Heart left ventricle (tissue), 16 donors: ENCODE results near the gene CORO1C. TPM values are rescaled to one million over a fixed set of nuclear protein-coding genes. Genes with fewer than 3 reads are reported as not detected.

ENCODE experiments used
- ATAC-seq, 4 donors: fragments of 200-7000 bp; cut with Tn5 transposase; one replicate each; pipeline ENCODE4 v1.9.1; 2020 to 2022; ENCODE audit warnings: moderate library complexity in 4 of 4, mild to moderate bottlenecking in 3 of 4, moderate number of reproducible peaks in 1 of 4
- DNase-seq, 5 donors: peaks; one replicate each; pipeline ENCODE4 v3.0.0-alpha.2; 2020
- H3K27ac ChIP-seq, 12 donors: fragments of 200-600 bp; sonication (generic) in 4 of 12; one replicate each; pipeline versions ENCODE4 v1.5.0 to v1.8.0; 2016 to 2022; ENCODE audit warnings: mild to moderate bottlenecking in 2 of 12
- H3K27me3 ChIP-seq, 9 donors: fragments of 200-600 bp; sonication (generic) in 2 of 9; one replicate each; pipeline versions ENCODE4 v1.5.1 to v1.8.0; 2016 to 2022; ENCODE audit warnings: mild to moderate bottlenecking in 3 of 9
- H3K36me3 ChIP-seq, 9 donors: fragments of 200-600 bp; sonication (generic) in 2 of 9; one replicate each; pipeline versions ENCODE4 v1.5.0 to v1.8.0; 2018 to 2022; ENCODE audit warnings: mild to moderate bottlenecking in 2 of 9
- H3K4me1 ChIP-seq, 12 donors: fragments of 200-600 bp; sonication (generic) in 4 of 12; one replicate each; pipeline versions ENCODE4 v1.5.0 to v1.8.0; 2016 to 2022; ENCODE audit warnings: mild to moderate bottlenecking in 3 of 12
- H3K4me3 ChIP-seq, 12 donors: fragments of 200-600 bp; sonication (generic) in 4 of 12; one replicate each; pipeline versions ENCODE4 v1.5.0 to v1.8.0; 2017 to 2022; ENCODE audit warnings: mild to moderate bottlenecking in 9 of 12, moderate library complexity in 4 of 12
- H3K9me3 ChIP-seq, 12 donors: fragments of 200-600 bp; sonication (generic) in 4 of 12; one replicate each; pipeline versions ENCODE4 v1.5.0 to v1.8.0; 2016 to 2022; ENCODE audit warnings: mild to moderate bottlenecking in 1 of 12
- CTCF ChIP-seq, 12 donors: fragments of 200-600 bp; sonication (generic) in 4 of 12; IDR thresholded peaks; one replicate each; pipeline versions ENCODE4 v1.5.0 to v1.8.0; 2018 to 2022; ENCODE audit warnings: antibody characterized with exemption in 12 of 12, mild to moderate bottlenecking in 5 of 12
- POLR2A ChIP-seq, 2 donors: fragments of 450-650 bp; IDR thresholded peaks; one replicate each; pipeline ENCODE4 v1.6.1; 2017; ENCODE audit warnings: antibody characterized with exemption in 2 of 2, mild to moderate bottlenecking in 2 of 2, moderate library complexity in 2 of 2
- WGBS, 4 donors: extraction: QIAGEN DNeasy Blood & Tissue Kit in 2 of 4; methylation state at CpG; one replicate each; pipeline versions ENCODE4 v1.1.5 to v1.1.7; 2013 to 2018; 5-methylcytosine and 5-hydroxymethylcytosine counted together
- intact Hi-C, 10 donors: fragments of 100-400 bp; cut with DNase I; formaldehyde crosslinking; loops; one replicate each; pipeline versions ENCODE4 v1.11.1 to v1.14.2; 2022
- polyA plus RNA-seq, 2 donors: library from polyadenylated mRNA; stranded (reverse); fragments of 200-250 nt; gene quantifications; one replicate each; pipeline ENCODE4 v1.2.3, GENCODE V29; 2013
- total RNA-seq, 9 donors: library from RNA; depleted of rRNA in 2 of 9; stranded (reverse); fragments of >200 nt in 2 of 9; fragmentation: NEBNext Ultra II Directional in 3 of 9; extraction: Animal tissue kit (Norgen Biotek cat#: 25700) in 3 of 9; gene quantifications; one replicate each; pipeline versions ENCODE4 v1.1.0 to v1.2.4, GENCODE V29; 2016 to 2023
- donor health status: ischemic (EF 13 %, LVEDD 7.1; RV severe dilation, severe dysfunction).
- donor health status: healthy with polysubstance abuse.
- donor health status: DM: no; HTN: yes; CAD: no.
- donor health status: DM: no; HTN: no; CAD: no.
- donor health status: ischemic (EF 25% LVEDD 6.9; RV normal size, moderate dysfunction).
- donor health status: ischemic (EF 25% LVEDD 5.7; RV mildly dilated, moderate dysfunction).
- donor health status: healthy.
- donor health status: DM: yes; HTN: yes; CAD: no.
- donor health status: ischemic (EF 35%, LVEDD 5.7; RV mildly dilated, moderate dysfunction).
- donor health status: nonischemic (EF 11% LVEDD 7.7; RV severe dilation, severe dysfunction).
- donor health status: DM: yes; HTN: yes; CAD: no.
- donor health status: PGD.
- donor health status: ischemic (EF 29% LVEDD 5.4; RV normal size, mild dysfunction).
- donor health status: nonischemic (EF 23%, LVEDD 6.1; RV moderate dilation, normal function).

The CORO1C gene
- total and polyA plus RNA-seq, 11 donors = 18.3 to 119 (median 65.2) TPM

GRCh38 chr12:108720757-108721514, 10.4 kb downstream of the CORO1C start:
- Histone ChIP-seq H3K27me3 (no peaks in the 10 kb centered on the region), H3K27ac (peak overlapping the region in 4 of 12 donors; percentile 56 to 79 (median 72)), H3K4me1 (peaks cover 10 to 96% (median 66%) of the 10 kb centered on the region in 12 donors), H3K36me3 (peaks cover 0 to 16% (median 0%) of the 10 kb centered on the region in 9 donors), H3K4me3 (no peak overlapping the region), H3K9me3 (no peaks in the 10 kb centered on the region)
- WGBS, 4 donors = 80 to 84% (median 82%) methylated on average over 5 of the region's 5 CpGs
- TF ChIP-seq CTCF (IDR thresholded peaks at IDR 0.05) (no peak), POLR2A (IDR thresholded peaks at IDR 0.05) (no peak)
- intact Hi-C loops = loop anchor here in 2 of 10 donors (10.0 kb wide), 1 partner anchor 134 kb away; the partner anchor contains the start of gene SSH1 (in 2 of the 2)
- DNase-seq (no peak), ATAC-seq (peak in 3 of 4 donors; percentile 26 to 47 (median 44))

GRCh38 chr12:108717243-108717642, 14.1 kb downstream of the CORO1C start:
- intact Hi-C loops = no loop called here
- no peak for ATAC-seq
- no peak overlapping the region for H3K4me3 ChIP-seq

DNA sequence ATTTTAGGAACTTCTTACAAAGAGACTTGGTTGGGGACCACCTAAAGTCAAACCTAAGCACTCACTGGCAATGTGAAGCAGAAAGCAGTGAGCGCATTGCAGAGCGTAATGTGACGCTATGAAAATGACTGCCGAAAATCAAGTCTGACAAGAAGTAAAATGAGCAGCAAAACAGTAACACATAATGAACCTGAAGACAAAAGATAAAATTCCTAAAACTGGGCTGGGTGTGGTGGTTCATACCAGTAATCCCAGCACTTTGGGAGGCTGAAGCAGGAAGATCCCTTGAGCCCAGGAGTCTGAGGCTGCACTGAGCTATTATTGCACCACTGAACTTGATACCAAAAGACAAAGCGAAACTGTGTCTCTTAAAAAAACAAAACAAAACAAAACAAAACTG, 16.5 kb downstream of the CORO1C start:
- intact Hi-C loops = no loop called here

More at GRCh38 chr12:108717243-108717642, 14.1 kb downstream of the CORO1C start:
- Histone ChIP-seq H3K27me3 (no peaks in the 10 kb centered on the region), H3K4me1 (peaks cover 1 to 94% (median 56%) of the 10 kb centered on the region in 12 donors), H3K27ac (peak overlapping the region in 4 of 12 donors; percentile 15 to 71 (median 23)), H3K9me3 (no peaks in the 10 kb centered on the region), H3K36me3 (peaks cover 0 to 16% (median 0%) of the 10 kb centered on the region in 9 donors)
- WGBS, 4 donors = 53 to 63% (median 57%) methylated on average over 5 of the region's 5 CpGs
- TF ChIP-seq POLR2A (IDR thresholded peaks at IDR 0.05) (no peak), CTCF (IDR thresholded peaks at IDR 0.05) (no peak)
- DNase-seq = no peak

More for the DNA sequence above, 16.5 kb downstream of the CORO1C start:
- Histone ChIP-seq H3K36me3 (peaks cover 0 to 16% (median 0%) of the 10 kb centered on the region in 9 donors), H3K27ac (peak overlapping the region in 1 of 12 donors; percentile 71), H3K9me3 (no peaks in the 10 kb centered on the region), H3K4me3 (no peak overlapping the region), H3K4me1 (peaks cover 0 to 95% (median 57%) of the 10 kb centered on the region in 12 donors), H3K27me3 (no peaks in the 10 kb centered on the region)
- DNase-seq (no peak), ATAC-seq (no peak)
- 84 to 95% (median 94%) methylated on average over 5 of the region's 5 CpGs for WGBS, 4 donors
- TF ChIP-seq CTCF (IDR thresholded peaks at IDR 0.05) (no peak), POLR2A (IDR thresholded peaks at IDR 0.05) (no peak)
